Amygdala (tissue), 56 donors: Measurements from ENCODE around the gene IER5.
"Not testable (repeated sequence)": the region's sequence is repeated elsewhere in the genome, so short reads cannot be mapped to it uniquely, and the experiment has no call there.

Experiments
- DNase-seq, 56 donors: peaks; one replicate each; lab custom pipeline; 2025; lab: John Stamatoyannopoulos, UW

IER5 gene

DNA sequence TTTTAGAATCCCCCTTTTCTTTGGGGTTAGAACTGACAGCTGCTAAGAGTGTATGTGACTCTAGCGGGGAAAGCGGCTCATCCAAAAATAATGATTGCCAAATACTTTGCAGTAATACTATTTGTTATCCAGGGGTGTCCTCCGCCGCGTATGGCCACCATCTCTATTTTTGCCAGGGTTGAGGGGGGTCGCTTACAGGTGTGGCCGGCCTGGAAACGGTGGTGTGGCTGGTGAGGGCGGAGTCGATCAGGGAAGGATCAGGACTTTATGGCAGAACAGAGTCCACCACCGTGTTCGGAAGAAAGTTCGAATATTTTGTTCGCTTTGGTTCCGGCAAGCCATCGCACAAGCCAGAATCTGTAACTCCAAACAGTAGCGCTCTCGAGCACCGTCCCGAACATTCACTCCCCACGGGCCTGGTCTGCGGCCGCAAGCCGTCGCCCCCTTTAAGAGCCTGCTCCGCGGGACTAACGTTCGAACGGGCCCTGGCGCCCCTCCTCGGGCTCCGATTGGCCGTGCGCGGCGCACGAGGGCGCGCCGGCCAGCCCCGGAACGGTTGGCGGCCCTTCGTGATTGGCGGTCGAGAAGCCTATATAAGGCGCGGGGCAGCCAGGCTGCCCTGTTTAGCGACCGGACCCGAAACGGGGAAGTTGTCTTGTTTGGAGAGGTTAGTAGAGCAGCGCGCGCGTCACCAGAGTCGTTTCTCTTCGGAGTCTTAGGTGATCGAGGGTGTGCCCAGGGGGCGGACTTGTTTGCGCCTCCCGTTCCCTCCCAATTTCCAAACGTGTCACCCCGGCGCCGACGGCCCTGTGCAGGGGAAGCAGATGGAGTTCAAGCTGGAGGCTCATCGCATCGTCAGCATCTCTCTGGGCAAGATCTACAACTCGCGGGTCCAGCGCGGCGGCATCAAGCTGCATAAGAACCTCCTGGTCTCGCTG is at the start of gene IER5:
IER5 (plus strand) TSS at position 622 of the 938 bp plus-strand sequence; CDS start at position 825, 203 bp downstream.
- DNase-seq = peak; percentile 52 to 98 (median 92)

DNA sequence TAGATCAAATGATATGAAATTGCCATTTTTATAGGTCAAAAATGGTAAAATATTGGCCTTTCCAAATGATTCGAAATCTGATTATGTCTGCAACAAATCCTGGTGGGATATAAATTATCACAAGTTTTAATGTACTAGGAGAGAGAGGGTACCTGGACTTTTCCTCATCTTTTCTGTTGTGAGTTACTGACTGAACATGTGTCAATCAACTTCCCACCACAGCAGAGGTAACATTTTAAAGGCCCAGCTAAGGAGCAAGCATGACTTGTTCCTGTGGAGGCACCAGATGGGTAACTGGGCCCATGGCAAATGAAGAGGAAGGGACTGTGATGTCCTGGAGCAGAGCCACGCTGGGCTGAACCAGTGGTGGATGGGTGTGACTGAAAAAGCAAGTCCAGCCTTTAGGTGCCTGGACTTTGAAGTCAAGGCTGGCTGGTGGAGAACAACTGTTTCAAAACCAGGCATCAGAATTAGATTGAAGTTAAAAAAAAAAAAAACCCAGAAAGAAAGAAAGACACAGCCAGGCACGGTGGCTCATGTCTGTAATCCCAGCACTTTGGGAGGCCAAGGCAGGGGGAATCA is 48.1 kb upstream of the IER5 start:
- no peak for DNase-seq

DNA sequence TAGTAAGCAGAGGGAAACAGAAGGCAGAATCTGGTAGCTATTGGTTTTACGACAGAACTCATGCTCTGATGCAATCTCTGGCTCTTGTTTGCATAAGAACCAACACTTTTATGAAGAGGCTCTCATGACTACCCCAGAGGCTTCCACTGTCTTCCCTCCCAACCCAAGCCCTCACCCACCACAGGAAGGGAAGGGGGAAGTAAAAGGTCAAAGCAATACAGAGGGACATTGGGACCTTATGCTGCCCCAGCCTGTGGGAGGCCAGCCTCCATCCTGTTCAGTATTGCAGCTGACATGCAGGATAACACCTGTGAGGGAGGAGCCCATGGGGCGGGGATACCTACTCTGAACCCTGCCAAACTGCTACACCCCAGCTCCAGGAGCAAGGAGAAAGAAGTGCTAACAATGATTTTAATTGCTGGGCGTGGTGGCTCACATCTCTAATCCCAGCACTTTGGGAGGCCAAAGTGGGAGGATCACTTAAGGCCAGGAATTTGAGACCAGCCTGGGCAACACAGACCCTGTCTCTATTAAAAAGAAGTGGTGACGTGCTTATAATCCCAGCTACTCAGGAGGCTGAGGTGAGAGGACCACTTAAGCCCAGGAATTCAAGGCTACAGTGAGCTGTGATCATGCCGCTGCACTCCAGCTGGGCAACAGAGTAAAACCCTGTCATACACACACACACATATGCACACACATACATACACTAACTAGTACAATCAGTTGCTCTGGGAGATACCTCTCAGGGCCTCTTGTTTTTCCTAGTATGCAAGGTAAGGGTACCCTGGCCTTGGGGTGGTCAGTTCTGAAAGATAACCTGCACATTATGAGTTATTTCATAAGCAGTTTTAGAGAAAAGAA is 45.2 kb upstream of the IER5 start:
- DNase-seq = no peak

DNA sequence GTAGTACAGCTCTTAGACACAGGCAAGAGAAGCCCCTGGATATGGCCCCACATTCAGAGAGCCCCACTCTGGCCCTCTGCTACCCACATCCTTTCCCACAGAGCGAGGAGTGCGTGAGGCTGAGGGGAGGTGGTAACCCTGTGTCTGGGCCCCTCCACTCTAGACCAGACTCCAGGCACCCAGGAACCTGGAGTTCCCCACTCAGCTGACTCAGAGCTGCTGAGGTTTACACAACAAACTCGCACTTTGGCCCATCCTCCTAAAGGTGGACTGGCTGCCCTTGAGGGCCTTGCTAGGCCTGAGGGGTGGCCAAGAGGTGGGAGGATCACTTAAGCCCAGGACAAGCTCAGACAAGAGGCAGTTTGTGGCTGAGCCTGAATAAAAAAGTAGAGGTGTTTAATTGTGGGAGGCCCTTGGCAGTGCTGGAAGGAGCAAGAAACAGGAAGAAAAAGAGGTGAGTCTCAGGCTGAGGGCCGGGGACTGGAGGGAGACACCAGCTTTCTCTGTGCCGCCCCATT is 44.0 kb upstream of the IER5 start:
- no peak for DNase-seq

DNA sequence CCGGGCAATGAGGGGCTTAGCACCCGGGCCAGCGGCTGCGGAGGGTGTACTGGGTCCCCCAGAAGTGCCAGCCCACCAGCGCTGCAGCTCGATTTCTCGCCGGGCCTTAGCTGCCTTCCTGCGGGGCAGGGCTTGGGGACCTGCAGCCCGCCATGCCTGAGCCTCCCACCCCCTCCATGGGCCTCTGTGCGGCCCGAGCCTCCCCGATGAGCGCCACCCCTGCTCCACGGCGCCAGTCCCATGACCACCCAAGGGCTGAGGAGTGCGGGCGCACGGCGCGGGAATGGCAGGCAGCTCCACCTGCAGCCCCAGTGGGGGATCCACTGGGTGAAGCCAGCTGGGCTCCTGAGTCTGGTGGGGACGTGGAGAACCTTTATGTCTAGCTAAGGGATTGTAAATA is 42.6 kb upstream of the IER5 start:
- DNase-seq = not testable (repeated sequence)

DNA sequence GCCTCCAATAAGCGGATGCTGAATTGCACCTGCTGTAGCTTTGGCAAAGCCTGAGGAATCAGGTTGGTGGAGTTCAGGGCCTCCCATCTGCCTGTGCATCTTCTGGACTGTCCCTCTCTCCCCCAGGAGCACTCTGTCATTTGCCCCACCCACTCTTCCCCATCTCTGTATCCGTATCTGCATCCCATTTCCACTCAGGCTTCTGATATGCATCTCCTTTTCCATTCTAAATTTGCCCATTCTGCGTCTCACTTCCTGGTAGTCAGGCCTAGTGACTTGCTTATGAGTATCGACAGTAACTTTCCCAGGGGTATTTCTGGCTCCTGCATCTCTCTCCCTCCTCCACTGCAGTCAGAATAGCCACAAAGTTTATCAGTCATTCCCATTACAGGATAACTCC is 39.1 kb upstream of the IER5 start:
- DNase-seq = no peak

DNA sequence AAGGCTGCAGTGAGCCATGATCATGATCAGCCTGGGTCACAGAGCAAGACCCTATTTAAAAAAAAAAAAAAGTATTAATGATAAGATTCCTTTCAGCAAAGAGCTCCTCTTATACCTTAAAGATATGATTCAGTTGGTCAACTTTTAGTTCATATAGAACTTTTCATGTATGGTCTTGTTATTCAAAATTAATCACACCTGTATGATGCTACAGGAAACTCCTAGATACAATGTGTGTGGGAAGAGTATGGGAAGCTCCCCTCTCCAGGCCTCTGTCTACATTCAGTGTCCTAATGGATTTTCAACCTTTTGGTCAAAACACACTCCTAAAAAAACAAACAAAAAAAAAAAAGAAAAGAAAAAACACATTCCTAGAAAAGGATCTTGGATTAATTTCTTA is 37.6 kb upstream of the IER5 start:
- DNase-seq = no peak

DNA sequence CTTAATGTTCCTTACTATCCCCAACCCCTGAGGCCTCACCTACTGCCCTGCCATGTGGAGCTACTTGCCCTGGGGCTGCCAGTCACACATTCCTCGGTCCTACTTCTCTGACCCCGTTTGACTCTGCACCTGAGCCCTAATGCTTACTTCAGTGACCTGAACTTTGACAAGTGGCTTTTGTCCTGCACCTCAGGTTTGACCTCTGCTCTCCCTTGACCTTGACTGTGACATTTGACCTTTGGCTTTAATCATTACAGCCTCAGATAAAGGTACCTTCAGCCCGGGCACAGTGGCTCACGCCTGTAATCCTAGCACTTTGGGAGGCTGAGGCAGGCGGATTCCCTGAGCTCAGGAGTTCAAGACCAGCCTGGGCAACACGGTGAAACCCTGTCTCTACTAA is 31.9 kb upstream of the IER5 start:
- DNase-seq = no peak

DNA sequence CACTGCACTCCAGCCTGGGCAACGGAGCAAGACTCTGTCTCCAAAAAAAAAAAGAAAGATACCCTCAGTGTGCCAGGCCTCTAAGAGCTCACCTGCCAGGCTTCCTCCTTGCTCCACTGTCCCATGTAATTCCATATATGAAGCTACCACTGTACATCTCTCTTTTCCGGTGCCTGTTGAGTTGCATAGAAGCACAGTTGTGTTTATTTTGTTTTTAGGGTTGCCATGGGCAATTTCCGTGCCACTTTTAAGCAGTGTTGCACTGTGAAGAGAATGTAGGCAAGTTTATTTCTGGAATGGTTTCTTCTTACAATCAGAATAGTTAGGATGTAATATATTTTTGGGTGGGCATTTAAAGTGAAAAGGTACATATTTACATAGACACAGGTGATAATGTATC is 31.4 kb upstream of the IER5 start:
- DNase-seq = no peak

DNA sequence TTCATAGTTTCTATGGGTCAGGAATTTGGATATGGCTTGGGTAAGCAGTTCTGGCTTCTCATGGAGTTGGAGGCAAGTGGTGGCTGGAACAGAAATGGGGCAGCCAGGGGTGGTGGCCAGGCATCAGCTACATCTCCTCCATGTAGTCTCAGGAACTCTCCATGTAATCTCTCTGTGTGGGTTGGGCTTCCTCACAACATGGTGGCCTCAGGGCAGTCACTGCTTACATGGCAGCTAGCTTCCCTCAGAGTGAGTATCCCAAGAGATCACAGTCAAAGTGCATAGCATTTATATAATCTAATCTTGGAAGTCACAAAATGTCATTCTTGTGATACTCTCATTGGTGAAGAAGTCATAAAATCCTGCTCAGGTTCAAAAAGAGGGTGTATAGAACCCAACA is 29.1 kb upstream of the IER5 start:
- no peak for DNase-seq

DNA sequence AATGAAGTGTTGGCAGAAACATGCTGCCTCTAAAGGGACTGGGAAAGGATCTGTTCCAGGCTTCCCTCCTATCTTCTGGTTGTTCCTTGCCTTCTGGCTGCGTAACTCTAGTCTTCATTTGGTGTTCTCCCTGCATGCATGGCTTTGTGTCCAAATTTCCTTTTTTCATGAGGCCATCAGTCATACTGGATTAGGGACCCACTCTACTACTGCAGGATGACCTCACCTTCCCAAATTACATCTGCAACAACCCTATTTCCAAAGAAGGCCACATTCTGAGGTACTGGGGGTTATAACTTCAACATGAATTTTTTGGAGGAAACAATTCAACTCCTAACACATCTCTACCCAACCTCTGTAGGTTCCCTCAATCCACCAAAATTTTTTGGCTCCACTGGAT is 28.4 kb upstream of the IER5 start:
- DNase-seq = no peak

DNA sequence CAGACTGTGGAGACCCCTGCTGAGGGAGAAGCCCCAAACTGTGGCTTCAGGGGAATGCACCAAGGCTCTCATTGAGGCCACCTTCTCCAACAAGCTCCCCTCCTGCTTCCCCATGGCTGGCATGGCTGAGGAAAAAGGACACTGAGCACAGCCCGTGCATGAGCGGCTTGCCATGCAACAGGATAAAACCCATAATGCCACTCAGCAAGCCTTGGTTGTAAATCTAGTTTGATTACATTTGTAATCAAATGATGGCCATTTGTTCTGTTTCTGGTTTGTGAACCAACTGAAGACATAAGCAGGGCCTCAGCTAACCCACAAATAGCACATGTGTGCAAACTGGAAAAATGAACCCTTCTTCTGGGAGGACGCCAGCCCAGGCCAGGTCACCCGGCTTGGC is 27.6 kb upstream of the IER5 start:
- DNase-seq = not testable (repeated sequence)

DNA sequence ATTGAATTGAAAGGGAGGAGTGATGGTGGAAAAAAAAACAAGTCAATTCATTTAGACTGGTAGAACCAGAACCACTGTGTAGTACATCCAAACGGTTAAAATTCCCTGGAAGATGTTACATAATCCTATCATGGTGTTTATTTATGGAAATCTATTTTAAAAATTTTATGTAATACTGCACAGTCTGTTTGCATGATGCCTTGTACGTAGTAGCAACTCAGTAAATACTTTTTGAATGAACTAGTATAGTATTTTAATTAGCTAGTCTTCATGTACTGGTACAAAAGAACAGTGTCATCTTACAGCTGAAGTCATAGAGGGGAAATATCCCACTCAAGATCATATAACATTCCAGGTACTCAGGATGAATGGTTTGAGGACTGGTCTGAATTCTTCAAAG is 27.0 kb upstream of the IER5 start:
- no peak for DNase-seq

DNA sequence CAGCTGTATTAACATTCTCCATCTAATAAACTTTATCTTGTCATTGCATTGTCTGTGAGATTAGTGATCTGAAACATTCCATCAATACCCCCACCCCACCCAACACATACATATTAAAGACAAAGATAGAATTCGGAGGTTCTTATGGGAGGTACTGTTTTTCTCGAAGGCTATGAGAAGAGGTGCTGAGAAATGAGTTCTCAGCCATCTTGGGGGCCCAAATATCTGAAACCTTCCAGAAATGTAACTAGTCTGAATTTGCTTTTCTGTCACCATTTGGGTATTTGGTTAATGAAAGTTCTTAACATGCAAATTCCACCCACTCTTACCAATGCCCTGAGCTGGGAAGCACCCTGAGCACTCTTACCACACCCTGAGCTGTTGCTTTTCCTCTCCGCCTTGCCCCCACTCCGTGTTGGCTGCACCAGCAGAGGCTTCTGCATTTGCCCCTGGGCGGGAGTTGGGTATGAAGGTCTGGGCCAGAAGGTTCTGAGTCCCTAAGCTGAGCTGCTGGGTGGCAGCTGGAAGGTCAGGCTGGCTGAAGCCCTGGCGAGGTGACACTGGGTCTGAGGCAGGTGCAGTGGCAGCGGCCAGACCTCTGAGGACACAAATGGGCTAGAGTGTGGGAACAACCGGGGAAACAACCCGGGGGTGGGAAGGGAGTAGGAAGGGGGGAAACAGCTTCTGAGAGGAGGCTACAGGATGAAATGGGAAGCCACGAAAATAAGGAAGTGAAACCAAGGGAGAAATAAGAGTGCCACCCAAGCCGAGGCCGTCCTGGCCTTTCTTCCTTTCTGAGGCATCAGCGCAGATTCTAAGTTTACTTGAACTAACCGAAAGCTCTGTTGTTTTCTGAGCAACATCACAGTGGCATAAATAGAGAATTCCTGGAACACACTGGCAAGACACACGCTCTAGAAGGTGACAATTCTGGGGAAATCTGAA is 26.3 kb upstream of the IER5 start:
- DNase-seq = peak in 10 of 56 donors; percentile 4 to 41 (median 28)

DNA sequence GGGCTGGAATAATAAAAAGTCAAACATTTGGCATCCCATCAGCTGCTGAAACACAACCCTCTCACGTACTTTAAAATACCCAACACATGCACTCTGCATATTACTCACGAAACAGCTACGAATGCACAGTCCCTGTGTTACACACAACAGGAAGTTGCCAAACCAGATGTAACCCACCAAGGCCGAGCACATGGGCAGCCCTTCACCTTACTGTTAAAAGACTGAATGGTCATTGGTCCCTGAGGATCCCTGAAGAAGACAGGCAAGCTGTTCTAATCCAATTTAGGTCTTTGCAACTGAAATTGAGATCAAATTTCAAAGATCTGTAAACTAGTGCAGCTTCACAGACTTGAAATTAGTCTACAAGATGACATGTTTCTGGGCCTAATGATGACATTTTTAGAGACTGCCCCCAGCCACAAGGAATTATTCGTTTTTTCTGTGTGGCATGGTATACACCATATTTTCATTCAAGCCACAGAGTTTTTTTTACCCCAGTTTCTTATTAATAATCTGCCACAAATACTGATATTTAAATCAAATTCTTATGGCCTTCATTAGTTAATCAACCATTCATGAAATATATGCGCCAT is 25.6 kb upstream of the IER5 start:
- peak in 2 of 56 donors; percentile 6 to 30 for DNase-seq

DNA sequence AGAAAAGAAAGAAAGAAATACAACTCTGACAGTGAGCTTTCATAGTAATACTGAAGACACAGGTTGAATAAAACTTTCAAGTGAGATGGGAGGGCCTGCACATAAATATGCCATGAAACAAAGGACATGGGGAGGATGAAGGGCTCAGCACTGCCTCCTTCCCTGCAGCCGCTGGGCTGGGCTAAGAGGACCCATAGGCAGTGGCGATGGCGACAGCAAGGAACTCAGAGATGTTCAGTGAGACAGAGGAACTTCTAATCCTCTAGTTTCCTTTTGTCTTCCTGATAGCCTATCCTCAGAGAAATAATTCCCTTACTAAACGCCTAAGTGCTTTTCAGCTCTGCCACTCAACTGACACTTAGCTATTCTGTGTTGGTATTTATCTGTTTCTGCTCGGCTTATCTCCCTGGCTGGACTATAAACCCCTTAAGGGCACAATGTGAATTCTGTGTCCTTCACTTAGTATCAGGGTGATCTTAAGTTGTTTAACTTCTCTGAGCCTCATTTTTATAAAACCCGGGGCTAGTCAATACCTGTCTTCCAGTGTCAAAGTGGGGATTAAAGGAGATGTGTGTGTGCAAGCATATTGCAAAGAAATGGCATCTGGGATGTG is 24.4 kb upstream of the IER5 start:
- no peak for DNase-seq

DNA sequence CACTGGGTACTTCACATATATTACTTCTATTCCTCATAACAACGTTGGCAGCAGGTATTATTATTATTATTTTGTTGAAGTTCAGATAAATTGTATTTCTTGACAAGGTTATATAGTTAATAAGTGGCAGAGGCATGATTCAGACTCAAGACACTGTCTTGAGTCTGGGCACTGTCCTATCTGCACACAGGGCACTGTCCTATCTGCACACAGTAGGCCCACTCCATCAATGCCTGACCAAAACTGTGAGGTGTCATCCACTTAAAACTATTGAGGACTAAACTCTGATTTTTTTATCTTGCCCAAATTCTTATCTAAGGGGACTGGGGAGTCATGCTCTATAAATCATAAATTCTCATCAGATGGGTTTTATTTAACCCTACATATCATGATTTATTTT is 23.8 kb upstream of the IER5 start:
- no peak for DNase-seq

DNA sequence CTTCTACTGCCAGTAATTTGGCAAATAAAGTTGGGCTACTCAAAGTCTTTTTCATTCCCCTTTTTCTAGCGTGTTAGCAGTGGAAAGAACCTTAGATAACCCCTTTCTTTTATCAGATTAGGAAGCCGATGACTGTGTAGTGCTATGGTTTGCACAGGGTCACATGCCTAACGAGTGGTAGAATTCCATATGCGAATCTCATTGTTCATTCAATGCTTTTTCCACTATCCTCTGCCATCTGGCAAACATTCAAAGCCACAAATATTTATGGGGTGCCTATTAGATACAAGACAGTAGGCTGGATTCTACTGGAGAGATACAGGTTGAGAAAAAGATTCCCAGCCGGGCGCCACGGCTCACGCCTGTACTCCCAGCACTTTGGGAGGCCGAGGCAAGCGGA is 14.9 kb upstream of the IER5 start:
- DNase-seq = no peak
